Amniotic stem cell (primary cell): ENCODE measurements around the gene SLC6A19.
"Not testable (repeated sequence)": the region's sequence is repeated elsewhere in the genome, so short reads cannot be mapped to it uniquely, and the experiment has no call there.

ENCODE experiments used
- DNase-seq: peaks from one replicate; lab custom pipeline; 2025; lab: John Stamatoyannopoulos, UW

SLC6A19 gene

DNA sequence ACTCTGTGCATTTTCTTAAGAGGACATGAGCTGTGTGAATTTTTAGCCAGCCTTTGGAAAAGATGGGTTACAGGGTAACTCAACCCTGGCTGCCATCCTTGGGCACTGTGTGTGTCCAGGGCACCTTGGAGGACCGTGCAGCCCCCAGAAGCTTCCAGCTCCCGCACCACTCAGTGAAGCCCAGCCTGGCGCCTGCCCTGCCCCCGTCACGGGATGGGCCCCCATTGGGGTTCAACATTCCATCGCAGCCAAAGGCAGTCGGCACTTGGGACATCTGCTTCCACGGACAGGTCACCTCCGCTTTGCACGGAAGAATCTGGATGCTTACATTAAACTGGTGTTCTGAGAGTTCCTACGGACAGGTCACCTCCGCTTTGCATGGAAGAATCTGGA is 21.9 kb downstream of the SLC6A19 start:
- DNase-seq: no peak

DNA sequence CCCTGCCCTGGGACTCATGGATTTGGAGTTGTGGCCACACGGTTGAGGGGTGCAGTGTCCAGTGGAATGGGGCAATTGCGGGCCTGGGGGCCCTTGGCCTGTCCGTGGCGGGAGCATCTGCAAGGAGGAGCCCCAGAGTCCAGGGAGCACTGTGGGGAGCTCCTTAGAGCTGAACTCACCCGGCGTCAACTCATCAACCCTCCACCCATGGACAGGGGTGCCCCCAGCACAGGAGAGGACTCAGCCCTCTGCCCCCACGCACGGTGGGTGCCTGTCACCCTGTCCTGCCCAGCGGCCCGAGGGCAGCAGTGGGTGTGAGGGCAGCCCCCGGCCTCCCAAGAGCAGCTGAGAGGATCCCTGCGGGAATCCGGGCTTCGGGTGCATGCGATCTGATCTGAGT is 23.2 kb downstream of the SLC6A19 start:
- DNase-seq: no peak

DNA sequence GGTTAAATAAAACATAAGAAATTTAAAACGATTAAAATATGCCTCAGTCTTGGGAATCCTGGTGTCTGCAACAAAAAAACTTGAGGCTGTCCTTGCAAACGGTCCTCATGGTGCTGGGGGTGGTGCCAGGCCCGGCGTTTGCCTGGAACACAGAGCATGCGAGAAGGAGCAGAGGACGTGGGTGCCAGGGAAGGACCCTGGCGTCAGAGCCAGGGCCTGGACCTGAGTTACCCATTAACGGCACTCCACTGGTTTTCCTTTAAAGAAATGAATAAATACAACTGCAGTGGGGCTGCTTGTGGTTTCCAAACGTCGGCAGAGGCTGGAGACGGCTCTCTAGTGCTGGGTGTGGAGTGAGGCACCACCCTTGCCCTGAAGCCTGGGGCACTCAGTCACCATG is 23.7 kb downstream of the SLC6A19 start, which contains the start of gene SLC6A18:
Gene SLC6A18 (plus strand): TSS at position 301 of the 400 bp plus-strand sequence. CDS start 97 bp downstream, at position 398.
- DNase-seq: no peak

DNA sequence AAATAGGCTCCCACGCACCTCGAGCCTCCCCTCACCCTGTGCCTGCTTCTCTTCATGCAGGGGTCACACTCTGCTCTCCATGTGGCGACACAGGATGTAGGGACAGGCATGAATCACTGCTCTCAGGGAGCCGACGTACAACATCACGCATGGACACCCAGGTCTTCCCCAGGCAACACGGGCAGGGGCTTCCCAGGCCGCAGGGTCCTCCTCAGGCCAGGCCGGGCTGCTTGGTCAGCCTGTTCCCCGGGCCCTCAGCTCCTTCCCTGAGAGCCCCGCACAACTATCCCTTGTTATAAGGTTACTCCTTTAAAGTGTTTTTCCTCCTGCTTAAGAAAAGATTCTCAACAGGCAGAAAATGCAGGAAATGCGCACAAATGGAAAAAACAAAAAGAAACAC is 24.8 kb downstream of the SLC6A19 start:
- DNase-seq: no peak

DNA sequence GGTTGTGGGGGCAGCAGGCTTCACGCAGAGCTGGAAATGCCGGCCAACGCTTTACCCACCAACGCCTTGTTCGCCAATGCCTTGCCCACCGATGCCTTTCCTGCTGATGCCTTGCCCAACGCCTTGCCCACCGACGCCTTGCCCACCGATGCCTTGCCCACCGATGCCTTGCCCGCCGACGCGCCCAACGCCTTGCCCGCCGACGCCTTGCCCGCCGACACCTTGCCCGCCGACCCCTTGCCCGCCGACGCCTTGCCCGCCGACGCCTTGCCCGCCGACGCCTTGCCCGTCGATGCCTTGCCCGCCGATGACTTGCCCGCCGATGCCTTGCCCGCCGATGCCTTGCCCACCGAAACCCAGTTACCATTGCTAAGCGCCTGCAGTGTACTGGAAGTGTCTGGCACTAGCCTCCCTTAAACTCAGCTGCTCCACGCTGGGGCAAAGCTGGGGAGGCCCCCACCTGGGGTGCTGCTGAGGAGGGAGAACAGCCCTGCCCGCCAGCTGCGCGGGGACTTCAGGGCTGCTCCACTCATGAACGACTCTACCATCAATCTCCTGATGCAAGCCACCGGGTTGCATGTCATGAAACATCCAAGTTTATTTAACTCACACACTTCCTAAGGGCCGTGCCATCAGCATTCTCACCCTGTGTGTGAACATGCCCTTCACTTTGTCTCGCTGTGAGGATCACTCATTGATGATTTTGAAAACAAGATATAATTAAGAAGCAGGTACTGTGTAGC is 25.6 kb downstream of the SLC6A19 start:
- no peak for DNase-seq

DNA sequence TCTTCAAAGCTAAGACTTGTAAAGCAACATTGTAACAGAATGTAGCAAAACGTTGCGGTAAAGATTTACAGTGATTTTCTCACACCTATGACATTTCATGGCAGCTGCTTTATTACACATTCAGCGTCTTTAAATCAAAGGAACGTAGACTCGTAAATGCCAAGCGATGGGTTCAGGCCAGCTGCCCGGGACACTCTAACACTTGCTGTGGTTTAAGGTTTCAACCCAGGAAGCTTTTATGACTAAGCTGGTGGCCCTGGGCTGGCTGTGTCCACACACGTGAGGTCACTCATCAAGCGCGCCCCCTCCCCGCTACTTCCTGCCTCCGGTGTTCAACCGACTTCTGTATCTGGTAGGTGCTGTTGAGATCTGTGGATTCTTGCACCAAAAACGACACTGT is 26.3 kb downstream of the SLC6A19 start:
- DNase-seq: no peak

DNA sequence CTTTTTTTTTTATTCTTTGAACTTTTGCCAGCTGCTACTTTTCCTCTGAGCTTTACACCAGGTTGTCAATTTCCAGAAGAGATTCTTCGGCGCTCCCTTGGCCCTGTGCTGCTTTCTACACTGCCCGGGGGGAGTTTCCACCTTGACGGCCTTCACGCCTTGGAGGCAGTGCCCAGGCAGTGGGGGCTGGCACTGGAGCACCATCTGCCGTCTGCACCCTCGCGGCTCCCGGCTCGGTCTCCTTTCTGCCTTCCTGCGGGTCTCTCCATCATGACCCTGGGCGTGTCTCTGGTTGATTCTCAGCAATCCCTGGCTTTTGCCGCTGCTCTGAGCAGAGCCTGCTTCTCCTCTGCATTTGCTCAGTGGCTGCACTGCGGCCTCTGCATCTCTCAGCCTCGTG is 26.7 kb downstream of the SLC6A19 start:
- no peak for DNase-seq

DNA sequence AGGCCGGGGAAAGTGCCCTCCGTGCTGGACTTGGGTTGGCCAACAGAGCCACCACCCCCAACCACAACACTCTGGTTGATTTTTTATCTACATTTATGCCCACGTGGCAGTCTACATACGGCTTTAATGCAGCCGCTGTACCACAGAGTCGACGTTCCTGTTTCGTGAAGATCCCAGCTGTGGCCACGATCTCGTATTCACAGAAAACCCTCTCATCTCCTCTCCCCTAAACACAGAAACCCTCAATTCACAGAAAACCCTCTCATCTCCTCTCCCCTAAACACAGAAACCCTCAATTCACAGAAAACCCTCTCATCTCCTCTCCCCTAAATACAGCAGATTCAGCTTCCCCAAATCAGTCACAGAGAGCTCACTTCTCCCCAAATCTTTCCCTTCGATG is 27.6 kb downstream of the SLC6A19 start:
- not testable (repeated sequence) for DNase-seq

DNA sequence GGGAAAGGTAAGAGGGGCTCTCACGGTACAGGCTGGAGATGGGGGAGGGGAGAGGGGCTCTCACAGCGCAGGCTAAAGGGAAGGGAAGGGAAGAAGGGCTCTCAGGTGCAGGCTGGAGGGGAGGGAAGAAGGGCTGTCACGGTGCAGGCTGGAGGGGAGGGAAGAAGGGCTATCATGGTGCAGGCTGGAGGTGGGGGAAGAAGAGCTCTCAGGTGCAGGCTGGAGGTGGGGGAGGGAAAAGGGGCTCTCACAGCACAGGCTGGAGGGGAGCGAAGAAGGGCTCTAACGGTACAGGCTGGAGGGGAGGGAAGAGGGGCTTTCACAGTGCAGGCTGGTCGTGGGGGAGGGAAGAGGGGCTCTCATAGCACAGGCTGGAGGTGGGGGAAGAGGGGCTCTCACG is 28.4 kb downstream of the SLC6A19 start:
- DNase-seq: no peak

DNA sequence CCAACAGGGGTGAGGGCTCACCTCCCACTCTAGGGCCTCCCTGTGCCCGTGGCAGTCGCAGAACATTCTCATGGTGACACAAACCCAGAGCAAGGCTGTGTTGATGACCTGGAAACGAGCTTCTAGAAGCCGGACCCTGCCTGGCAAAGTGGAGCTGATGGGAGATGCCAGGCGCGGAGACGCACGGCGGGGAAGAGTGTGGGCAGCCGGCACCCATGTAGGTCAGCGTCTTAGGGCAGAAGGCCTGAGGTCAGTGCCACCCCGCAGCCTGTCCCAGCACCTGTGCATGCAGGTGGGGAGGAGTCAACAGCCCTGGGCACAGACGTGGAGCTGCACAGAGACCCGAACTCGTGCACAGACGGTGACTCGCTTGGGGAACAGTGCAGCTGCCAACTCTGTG is 29.2 kb downstream of the SLC6A19 start:
- no peak for DNase-seq

DNA sequence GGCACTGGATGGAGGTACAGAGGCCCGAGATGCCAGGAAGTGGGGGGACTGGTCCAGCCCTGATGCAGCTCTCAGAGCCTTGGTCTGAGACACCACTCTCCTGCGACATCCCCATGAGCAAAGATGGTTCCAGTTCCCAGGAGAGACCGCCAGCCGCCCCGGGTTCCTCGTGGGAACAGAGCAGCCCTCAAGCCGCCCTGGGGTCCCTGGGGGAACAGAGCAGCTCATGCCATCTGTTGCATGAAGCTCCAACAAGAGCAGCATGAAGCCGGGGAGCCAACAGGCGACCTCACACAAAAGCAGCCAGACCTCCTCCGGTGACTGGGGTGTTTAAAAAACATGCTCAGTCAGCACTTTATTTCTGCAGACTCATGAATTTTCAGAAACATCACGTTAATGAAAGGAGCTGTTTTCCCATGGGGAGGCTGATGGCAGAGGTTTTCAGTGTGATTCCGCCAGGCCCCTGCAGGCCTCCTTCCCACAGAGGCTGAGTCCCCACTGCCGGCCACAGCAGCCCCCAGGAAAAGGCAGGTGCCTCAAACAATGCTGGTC is 30.0 kb downstream of the SLC6A19 start:
- DNase-seq: no peak

DNA sequence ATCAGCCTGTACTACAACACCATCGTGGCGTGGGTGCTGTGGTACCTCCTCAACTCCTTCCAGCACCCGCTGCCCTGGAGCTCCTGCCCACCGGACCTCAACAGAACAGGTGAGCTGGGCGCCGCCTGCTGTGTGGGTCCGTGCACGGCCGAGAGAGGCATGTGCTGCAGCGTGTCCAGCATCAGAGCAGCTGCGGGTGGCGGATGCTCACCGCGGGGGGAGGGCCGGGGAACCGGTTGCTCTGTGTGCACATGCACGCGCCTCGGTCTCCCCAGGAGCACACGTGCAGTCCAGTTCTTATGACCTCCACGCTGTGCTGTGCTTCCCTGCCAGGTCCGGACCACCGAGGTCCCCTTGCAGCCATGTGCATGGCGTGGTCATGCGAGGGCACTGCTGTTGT is 31.4 kb downstream of the SLC6A19 start:
- no peak for DNase-seq

DNA sequence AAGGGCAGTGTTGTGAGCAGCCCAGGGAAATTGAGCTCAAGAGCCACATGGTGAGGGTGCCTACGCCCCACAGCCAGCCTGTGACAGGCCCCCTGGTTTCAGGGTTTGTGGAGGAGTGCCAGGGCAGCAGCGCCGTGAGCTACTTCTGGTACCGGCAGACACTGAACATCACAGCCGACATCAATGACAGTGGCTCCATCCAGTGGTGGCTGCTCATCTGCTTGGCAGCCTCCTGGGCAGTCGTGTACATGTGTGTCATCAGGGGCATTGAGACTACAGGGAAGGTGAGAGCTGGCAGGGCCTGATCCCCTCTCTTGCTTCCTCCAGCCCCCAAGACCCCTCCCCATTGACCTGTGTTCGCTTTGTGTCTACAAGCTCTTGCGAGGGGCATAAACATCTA is 34.0 kb downstream of the SLC6A19 start:
- DNase-seq: no peak

DNA sequence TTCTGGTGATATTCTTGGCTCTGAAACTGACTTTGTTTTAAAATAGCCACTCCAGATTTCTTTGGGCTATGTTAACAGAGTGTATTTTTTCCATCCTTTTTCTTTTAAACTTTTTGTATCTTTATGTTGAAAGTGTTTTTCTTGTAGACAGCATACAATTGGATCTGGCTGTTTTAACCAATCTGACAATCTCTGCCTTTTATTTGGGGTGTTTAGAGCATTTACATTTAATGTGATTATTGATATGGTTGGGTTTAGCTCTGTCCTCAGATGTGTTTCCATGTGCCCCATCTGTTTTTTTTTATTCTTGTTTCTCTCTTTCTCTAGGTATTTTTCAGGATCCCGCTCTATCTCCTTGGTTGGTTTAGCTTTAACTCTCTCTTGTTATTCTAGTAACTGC is 34.4 kb downstream of the SLC6A19 start:
- no peak for DNase-seq

DNA sequence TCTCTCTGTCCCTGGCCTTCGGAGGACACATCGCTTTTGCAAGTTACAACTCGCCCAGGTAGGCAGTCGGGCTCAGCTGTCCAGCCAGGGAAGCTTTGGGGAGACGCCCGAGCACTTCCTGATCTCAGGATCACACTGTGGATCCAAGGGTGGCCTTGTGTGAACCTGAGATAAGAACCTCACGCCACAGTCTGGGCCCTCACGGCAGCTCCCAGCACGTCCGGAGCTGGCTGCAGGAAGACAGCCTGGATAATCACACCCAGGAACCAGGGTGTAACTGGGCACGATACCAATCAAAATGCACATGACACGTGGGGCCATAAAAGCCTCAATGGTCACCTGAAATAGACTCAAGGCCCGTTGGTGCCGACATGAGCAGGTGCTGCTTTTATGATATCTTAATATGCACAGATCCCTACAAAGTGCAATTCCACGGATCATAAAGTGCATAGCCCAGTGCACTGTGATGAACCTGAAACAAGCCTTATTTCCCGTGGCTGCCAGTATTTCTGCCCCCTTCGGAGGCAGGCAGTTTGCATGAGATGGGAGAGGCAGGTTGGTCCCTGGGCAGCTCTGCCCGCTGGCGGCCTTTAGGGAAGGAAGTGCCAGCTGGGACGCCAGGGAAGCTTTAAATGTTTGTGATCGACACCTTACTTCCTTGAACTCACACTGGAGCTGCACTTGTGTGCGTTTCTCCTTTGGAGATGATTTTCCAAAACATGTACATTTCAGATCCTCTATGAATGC is 38.3 kb downstream of the SLC6A19 start:
- DNase-seq: no peak

DNA sequence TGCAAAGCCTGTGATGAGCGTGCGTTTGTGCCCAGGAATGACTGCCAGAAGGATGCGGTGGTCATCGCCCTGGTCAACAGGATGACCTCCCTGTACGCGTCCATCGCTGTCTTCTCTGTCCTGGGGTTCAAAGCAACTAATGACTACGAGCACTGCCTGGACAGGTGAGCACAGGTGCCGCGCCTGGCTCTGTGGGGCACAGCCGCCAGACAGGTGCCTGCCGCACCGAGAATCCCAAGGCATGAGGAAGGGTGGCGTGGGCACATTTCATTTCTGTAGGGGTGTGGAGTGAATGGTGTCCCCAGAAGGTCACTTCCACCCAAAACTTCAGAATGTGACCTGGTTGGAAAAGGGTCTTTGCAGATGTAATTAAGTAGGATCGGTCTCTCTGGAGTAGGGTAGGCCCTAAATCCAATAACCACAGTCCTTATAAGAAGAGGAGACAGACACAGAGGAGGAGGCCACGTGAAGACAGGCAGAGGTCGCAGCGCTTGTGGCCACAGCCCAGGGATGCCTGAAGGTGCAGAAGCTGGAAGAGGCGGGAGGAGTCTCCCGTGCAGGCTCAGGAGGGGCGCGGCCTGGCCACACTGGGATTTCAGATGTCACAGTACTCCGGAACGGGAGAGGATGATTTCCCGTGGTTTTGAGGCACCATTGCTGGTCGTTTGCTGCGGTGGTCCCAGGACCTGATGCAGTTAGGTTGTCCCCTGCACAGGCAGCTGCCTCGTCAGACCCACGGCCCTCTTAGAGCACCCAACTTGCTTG is 39.3 kb downstream of the SLC6A19 start:
- no peak for DNase-seq

DNA sequence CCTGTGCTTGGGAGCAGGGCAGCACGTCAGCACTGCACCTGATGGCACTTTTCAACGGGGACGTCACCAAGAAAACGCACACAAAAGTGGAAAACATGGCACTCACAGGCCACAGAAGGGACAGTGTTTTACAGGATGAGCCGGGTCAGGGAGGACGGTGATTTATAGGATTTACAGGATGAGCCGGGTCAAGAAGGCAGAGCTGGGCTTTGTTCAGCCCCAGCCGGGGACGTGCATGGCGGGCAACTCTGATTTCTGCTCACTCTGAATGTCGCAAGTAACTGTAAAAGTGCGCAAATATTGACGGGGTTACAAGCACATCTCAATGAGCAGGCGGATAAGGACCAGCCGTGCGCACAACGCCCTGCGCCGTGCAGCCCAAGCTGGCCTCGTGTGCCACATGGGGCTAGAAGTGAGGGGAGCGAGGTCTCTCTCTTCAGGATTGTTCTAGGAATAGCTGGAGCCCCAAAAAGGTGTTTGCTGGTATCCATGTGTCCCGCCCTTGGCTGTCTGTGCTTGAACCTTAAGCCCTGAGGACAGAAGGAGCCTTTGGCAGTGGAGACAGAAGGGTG is 40.2 kb downstream of the SLC6A19 start:
- DNase-seq: no peak

DNA sequence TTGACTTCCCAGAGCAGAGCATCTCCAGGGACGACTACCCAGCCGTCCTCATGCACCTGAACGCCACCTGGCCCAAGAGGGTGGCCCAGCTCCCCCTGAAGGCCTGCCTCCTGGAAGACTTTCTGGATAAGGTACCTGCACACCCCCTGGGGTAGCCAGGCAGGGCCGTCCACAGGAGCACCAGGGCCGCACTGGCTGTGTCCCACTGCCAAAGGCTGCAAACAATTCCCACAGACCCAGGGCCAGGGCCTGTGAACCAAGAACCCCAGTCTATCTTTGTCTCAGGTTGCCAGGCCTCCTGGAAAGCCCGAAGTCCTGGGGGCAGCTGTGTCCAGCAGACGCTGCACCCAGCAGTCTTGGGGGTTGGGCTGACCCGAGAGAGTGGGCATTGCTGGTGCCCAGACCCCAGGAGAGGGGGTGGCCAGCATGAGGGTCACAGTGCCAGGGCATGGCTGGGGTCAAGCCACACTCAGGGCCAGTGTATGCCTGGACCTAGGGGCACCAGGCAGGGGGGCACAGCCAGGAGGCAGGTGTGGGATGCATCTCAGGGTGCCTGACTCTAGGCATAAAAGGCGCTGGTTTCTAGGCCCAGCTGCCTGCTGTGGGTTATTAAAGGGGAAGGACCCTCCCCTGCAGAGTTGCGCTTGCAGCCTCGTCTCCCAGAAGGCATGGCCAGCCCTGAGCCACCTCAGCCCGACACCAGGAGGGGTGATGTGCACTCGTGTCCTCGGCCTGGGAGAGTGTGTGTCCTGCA is 41.5 kb downstream of the SLC6A19 start:
- DNase-seq: no peak

DNA sequence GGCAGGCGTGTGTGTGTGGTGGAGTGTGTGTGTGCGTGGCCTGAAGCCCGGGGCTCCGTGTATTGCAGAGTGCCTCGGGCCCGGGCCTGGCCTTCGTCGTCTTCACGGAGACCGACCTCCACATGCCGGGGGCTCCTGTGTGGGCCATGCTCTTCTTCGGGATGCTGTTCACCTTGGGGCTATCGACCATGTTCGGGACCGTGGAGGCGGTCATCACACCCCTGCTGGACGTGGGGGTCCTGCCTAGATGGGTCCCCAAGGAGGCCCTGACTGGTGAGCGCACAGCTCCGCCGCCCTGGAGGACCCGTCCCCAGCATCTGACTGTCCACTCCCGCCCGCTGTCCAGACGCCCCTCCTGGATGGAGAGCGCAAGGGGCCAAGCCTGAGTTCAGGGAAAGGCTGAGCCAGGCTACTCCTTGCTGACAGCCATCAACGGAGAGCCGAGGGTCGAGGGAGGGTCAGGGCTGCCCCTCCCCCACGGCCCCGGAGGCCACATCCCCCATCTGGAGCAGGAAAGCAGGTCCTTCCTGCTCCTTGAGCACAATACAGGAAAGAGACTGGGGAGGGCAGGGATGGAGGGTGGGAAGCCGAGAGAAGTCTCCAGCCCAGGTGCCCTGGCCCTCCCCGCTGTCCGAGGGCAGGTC is 42.2 kb downstream of the SLC6A19 start:
- DNase-seq: no peak

DNA sequence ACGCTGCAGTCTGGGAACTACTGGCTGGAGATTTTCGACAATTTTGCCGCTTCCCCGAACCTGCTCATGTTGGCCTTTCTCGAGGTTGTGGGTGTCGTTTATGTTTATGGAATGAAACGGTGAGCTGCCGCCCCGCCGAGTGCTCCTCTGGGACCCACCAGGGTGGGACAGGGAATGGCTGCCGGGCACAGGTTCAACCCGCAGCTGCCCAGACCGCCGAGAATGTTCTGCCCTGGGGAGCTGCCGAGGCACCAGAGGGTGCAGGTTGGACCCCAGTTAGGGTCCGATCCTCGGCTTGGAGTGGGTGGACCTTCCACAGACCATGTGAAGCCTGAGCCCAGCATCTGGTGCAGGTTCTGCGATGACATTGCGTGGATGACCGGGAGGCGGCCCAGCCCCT is 42.9 kb downstream of the SLC6A19 start:
- DNase-seq: no peak

DNA sequence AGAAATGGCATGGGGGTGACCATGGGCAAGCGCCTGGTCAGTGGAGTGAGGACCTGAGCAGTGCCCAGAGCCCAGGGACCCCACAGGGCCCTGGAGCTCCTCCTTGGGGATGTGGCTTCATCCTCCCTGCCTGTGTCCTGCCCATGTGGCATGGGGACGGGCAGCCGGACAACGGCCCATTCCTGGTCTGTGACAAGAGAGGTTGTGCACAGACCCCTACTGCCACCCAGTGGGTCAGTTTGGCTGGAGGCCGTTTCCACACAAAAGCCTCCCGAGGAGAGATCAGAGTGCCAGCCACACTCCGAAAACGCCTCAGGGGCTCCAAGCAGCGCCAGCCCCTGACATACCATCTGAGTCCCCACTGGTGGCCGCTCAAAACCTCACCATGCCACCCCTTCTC is 43.6 kb downstream of the SLC6A19 start:
- no peak for DNase-seq
